GM04504 (cell line): ENCODE measurements around the gene RRAS2.
"Not testable (repeated sequence)": the region's sequence is repeated elsewhere in the genome, so short reads cannot be mapped to it uniquely, and the experiment has no call there.

Experiments
- DNase-seq: peaks from one replicate; pipeline ENCODE4 v3.0.0-alpha.2; 2012; ENCODE audit warnings: low read depth

Gene RRAS2

GRCh38 chr11:14358729-14359439, at the start of gene RRAS2:
Gene RRAS2, minus strand, starts transcription at chr11:14359183. Its CDS starts 313 bp downstream, at chr11:14358870.
- no peak for DNase-seq

GRCh38 chr11:14408612-14409011, 49.6 kb upstream of the RRAS2 start:
- DNase-seq = no peak

GRCh38 chr11:14406116-14406515, 47.1 kb upstream of the RRAS2 start:
- DNase-seq = not testable (repeated sequence)

DNA sequence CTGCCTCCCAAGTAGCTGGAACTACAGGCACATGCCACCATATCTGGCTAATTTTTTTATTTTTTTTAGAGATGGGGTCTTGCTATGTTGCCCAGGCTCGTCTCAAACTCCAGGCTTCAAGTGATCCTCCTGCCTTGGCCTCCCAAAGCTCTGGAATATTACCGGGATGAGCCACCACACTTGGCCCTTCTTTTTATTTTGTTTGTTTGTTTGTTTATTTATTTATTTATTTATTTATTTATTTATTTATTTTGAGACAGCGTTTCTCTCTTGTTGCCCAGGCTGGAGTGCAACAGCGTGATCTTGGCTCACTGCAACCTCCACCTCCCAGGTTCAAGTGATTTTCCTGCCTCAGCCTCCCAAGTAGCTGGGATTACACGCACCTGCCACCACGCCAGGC, 44.5 kb upstream of the RRAS2 start:
- not testable (repeated sequence) for DNase-seq

DNA sequence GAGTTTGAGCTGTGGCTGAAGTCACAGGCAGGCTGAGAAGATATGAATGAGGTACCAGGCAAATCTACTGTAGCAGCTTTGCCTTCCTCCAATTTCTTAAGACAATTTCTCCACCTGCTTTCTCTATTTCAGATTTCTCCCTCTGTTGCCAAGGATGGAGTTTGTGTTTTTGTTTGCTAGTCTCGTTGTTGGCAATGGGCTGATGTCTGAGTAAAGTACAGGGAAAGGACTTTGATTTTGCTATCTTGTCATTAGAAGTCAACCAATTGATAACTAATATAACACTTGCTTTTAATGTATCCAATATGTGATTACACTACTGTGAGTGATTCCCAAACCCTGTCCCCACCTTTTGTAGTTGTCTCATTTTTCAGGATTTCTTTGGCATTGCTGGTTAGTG, 40.1 kb upstream of the RRAS2 start:
- no peak for DNase-seq

DNA sequence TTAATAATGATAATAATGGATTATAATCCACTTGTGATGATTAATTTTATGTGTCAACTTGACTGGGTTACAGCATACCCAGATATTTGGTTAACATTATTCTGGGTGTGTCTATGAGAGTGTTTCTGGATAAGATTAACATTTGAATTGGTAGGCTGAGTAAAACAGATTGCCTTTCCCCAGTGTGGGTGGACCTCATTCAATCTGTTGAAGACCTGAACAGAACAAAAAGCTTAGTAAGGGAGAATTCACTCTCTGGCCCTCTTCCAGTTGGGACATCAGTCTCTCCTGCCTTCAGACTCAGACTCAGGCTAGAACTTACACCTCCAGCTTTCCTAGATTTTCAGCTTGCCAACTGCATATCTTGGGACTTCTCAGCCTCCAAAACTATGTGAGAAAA, 37.3 kb upstream of the RRAS2 start:
- DNase-seq = no peak

- DNase-seq = no peak
These were observed 34.9 kb upstream of the RRAS2 start for GRCh38 chr11:14393889-14394288.

DNA sequence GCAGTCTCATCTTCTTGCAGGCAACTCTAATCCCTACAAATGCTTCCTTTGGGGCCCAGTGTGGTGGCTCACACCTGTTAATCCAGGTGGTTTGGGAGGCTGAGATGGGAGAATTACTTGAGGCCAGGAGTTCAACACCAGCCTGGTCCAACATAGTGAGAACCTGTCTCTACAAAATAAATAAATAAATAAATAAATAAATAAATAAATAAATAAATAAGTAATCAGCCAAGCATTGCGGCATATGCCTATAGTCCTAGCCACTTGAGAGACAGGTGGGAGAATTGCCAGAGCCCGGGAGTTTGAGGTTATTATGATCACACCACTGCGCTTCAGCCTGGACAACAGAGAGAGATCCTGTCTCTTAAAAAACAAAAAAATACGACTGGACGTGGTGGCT, 34.1 kb upstream of the RRAS2 start:
- no peak for DNase-seq

GRCh38 chr11:14390669-14391068, 31.7 kb upstream of the RRAS2 start:
- DNase-seq = no peak

- no peak for DNase-seq
These were observed 29.4 kb upstream of the RRAS2 start for GRCh38 chr11:14388352-14388751.

- peak; percentile 82 for DNase-seq
These were observed 28.0 kb upstream of the RRAS2 start for GRCh38 chr11:14386895-14387480.

GRCh38 chr11:14386081-14386480, 27.1 kb upstream of the RRAS2 start:
- no peak for DNase-seq

DNA sequence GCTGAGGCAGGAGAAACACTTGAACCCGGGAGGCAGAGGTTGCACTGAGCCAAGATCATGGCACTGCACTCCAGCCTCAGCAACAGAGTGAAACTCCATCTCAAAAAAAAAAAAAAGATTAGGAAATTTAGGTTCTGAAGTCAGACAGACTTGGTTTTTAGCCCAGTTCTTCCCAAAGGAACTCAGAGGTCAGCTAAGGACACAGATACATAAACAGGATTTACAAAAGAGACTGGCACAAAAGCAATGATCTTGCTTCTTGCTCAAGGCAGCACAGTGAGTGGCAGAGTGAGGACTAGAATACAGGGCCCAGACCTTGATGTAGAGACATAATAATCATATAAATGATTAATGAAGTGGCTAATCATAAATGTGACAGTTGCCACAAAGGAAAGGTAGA, 25.4 kb upstream of the RRAS2 start:
- DNase-seq = peak; percentile 64

DNA sequence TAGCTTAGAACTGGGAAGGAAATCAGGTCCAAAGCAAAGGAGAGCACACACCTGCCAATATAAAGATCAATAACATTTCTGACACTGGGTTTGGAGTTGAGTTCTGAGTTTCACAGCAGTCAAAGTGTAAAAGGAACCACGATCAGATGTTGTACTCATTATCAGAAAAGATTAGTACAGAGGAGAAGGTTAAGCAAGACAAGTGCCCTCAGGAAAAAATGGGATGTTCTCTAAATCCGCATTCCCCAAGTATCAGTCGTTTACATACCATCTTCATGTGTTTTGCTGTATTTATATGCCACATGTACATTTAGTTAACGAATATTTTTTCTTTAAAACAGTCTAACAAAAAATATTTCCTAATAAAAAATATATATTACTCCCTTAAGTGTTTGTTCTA, 23.0 kb upstream of the RRAS2 start:
- DNase-seq = no peak

DNA sequence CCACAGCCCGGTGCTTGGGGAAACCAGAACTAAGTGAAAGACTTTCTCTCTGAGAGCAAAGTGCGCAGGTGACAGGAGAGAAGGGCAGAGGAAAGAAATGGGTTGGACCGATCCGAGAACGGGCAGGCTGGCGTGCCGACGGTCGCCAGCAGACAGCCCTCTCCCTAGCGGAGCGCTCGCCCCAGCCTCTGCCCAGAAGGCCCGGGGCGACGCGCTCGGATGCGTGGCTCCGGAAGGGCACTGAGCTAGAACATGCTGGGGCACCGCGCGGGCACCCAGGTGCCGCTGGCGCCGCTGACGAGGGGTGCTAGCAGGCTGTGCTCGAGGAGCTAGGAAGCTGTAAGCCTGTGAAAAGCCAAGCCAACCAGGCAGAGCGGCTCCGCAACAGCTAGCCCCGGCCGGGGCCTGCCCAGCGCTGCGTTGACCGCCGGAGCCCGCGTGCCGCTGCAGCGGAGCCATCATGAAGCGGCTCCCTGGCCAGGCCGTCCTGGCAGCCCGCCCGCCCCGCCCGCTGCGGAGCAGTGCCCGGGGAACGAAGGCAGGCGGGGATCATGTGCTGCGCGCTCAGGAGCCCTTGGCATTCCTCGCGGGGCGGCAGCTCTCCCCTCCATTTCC, 22.1 kb upstream of the RRAS2 start:
- no peak for DNase-seq

DNA sequence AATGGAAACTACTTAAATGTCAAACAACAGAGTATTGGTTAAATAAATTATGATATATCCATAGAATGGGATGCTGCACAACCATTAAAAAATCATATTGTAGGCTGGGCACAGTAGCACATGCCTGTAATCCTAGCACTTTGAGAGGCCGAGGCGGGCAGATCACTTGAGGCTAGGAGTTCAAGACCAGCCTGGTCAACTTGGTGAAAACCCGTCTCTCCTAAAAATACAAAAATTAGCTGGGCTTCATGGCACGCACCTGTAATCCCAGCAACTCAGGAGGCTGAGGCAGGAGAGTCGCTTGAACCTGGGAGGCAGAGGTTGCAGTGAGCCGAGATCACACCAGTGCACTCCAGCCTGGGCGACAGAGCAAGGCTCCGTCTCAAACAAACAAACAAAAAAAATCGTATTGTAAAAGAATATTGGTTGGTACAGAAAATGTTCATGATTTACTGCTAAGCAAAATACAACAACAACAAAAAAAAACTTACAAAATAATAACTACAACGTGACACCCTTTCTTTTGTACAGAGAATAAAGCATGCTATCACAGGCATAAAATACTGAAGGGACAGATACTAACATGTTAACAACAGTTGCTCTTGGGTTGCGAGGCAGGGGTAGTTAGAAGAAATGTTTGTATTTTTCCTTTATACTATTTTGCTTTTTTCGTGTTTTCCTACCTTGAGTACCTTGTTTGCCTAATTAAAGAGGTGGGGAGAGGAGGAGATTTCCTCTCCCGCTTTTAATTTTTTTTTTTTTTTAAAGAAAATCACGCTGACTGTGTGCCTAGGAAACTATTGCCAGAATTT, 21.3 kb upstream of the RRAS2 start:
- DNase-seq = no peak

- no peak for DNase-seq
These were observed 19.2 kb upstream of the RRAS2 start for GRCh38 chr11:14378171-14378570.

DNA sequence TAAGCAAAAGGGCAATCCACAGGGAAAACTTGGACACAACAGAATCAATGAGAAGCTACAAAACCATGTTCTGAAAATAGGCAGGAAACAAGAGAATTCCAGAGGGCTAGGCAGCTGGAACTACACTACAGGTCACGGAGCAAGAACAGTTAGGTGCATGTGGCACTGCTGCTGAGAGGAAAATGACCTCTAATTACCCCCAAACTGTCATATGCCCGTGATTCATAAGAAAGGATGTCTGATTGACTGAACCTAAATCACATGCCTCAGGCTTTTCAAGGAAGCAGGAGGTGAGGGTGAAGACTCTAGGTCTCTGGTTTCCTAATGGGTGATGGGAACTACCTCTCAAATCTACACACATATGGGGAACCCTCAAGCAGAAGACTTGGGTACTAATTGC, 17.9 kb upstream of the RRAS2 start:
- DNase-seq = no peak

- no peak for DNase-seq
These were observed 16.2 kb upstream of the RRAS2 start for GRCh38 chr11:14374922-14375830.

GRCh38 chr11:14373941-14374646, 15.1 kb upstream of the RRAS2 start:
- DNase-seq = peak; percentile 76

DNA sequence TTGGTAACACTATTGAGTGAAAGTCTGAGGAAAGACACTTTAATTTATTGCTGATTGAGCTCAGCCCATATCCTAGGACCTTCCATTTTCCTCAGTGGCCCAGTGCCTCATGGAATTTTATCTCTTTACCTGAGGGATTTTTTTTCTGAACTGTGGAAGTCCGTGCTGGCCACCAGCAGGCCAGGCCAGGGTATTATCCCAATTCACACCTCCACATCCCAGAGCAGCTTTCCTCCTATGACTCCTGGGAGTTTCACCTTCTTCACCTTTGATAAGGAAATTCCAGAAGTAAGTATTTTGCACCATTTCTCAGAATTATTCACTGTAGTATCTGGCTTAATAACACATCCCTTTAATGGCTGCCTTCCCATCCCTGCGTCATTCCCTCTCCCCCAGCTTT, 13.0 kb upstream of the RRAS2 start:
- DNase-seq = no peak
